ENCODE data around the gene COG5.

COG5 gene

GRCh38 chr7:107563775-107564552 is at the start of gene COG5, which contains the start of gene DUS4L:
Gene COG5, minus strand, starts transcription at chr7:107563920. Its CDS starts 24 bp downstream, at chr7:107563896.
Gene DUS4L, plus strand, starts transcription at chr7:107563971. Its CDS starts 3,100 bp downstream, at chr7:107567071.
- H3K27ac ChIP-seq, result peak within 1 kb of the TSS; percentile 79
- peak; percentile 32 for TF ChIP-seq CTCF (IDR thresholded peaks at IDR 0.05)
- H3K4me3 ChIP-seq (ENCODE audit: low read depth in 1 of 2, low read length in 1 of 2), result peak within 1 kb of the TSS; percentile 85 to 93
- no peaks in the 10 kb centered on the region for H3K27me3 ChIP-seq
- peaks cover 18 to 20% of the 10 kb centered on the region in 2 experiments for H3K4me1 ChIP-seq (ENCODE audit: control insufficient read depth in 1 of 2, insufficient read depth in 1 of 2, low read depth in 1 of 2, low read length in 1 of 2)
- H3K36me3 ChIP-seq, result no peaks in the 10 kb centered on the region
- no peaks in the 10 kb centered on the region for H3K9me3 ChIP-seq

- Histone ChIP-seq H3K36me3 (peaks cover 51% of the 10 kb centered on the region), H3K27ac (no peak overlapping the region), H3K9me3 (no peaks in the 10 kb centered on the region), H3K4me3 (ENCODE audit: low read depth in 1 of 2, low read length in 1 of 2) (no peak overlapping the region), H3K4me1 (ENCODE audit: control insufficient read depth in 1 of 2, insufficient read depth in 1 of 2, low read depth in 1 of 2, low read length in 1 of 2) (no peaks in the 10 kb centered on the region), H3K27me3 (no peaks in the 10 kb centered on the region)
- TF ChIP-seq CTCF (IDR thresholded peaks at IDR 0.05), result no peak
Measured at GRCh38 chr7:107613439-107613838, 49.7 kb upstream of the COG5 start.

GRCh38 chr7:107610323-107610722 is 46.6 kb upstream of the COG5 start:
- H3K36me3 ChIP-seq, result peaks cover 32% of the 10 kb centered on the region
- no peak overlapping the region for H3K4me3 ChIP-seq (ENCODE audit: low read depth in 1 of 2, low read length in 1 of 2)
- no peaks in the 10 kb centered on the region for H3K27me3 ChIP-seq
- TF ChIP-seq CTCF (IDR thresholded peaks at IDR 0.05), result no peak
- no peaks in the 10 kb centered on the region for H3K9me3 ChIP-seq
- H3K4me1 ChIP-seq (ENCODE audit: control insufficient read depth in 1 of 2, insufficient read depth in 1 of 2, low read depth in 1 of 2, low read length in 1 of 2), result no peaks in the 10 kb centered on the region
- H3K27ac ChIP-seq, result no peak overlapping the region

- TF ChIP-seq CTCF (IDR thresholded peaks at IDR 0.05), result no peak
- H3K4me1 ChIP-seq (ENCODE audit: control insufficient read depth in 1 of 2, insufficient read depth in 1 of 2, low read depth in 1 of 2, low read length in 1 of 2), result no peaks in the 10 kb centered on the region
- H3K27ac ChIP-seq, result no peak overlapping the region
- H3K27me3 ChIP-seq, result no peaks in the 10 kb centered on the region
- no peak overlapping the region for H3K4me3 ChIP-seq (ENCODE audit: low read depth in 1 of 2, low read length in 1 of 2)
- H3K9me3 ChIP-seq, result no peaks in the 10 kb centered on the region
- H3K36me3 ChIP-seq, result peaks cover 27% of the 10 kb centered on the region
Measured at GRCh38 chr7:107609811-107610261, 46.1 kb upstream of the COG5 start.

GRCh38 chr7:107606303-107606702 is 42.6 kb upstream of the COG5 start:
- Histone ChIP-seq H3K4me3 (ENCODE audit: low read depth in 1 of 2, low read length in 1 of 2) (no peak overlapping the region), H3K36me3 (peaks cover 22% of the 10 kb centered on the region), H3K27ac (no peak overlapping the region), H3K4me1 (ENCODE audit: control insufficient read depth in 1 of 2, insufficient read depth in 1 of 2, low read depth in 1 of 2, low read length in 1 of 2) (no peaks in the 10 kb centered on the region), H3K9me3 (no peaks in the 10 kb centered on the region), H3K27me3 (no peaks in the 10 kb centered on the region)
- no peak for TF ChIP-seq CTCF (IDR thresholded peaks at IDR 0.05)

Data from neutrophil (primary cell).